BE2C (cell line): ENCODE data around the gene RGS19.

Experiments used
- DNase-seq: peaks from one replicate; pipeline ENCODE4 v3.0.0-alpha.2; 2020
- H3K27me3 ChIP-seq: fragments of 250-450 bp; sonication (Bioruptor Pico); 2 replicates; pipeline ENCODE4 v1.5.1; 2020; ENCODE audit warnings: mild to moderate bottlenecking
- H3K36me3 ChIP-seq: fragments of 250-450 bp; sonication (Bioruptor Pico); 2 replicates; pipeline ENCODE4 v1.5.1; 2020; ENCODE audit warnings: mild to moderate bottlenecking
- H3K4me1 ChIP-seq: fragments of 250-450 bp; sonication (Bioruptor Pico); 2 replicates; pipeline ENCODE4 v1.5.1; 2020
- H3K4me3 ChIP-seq: 2 replicates; pipeline ENCODE4 v1.5.1; 2011; ENCODE audit warnings: low read depth, low read length
- H3K9me3 ChIP-seq: fragments of 250-450 bp; sonication (Bioruptor Pico); 2 replicates; pipeline ENCODE4 v1.5.1; 2020
- TF ChIP-seq, protein P1 (sequence below): IDR thresholded peaks from 2 replicates; pipeline ENCODE4 v1.5.1; 2012; ENCODE audit warnings: mild to moderate bottlenecking, low read depth, low read length

RGS19 gene

GRCh38 chr20:64104667-64105451 lies 25.5 kb upstream of the RGS19 start:
- Histone ChIP-seq H3K36me3 (no peaks in the 10 kb centered on the region; the same call in 1 of the 2 replicates), H3K27me3 (no peaks in the 10 kb centered on the region), H3K4me1 (peaks cover 18% of the 10 kb centered on the region), H3K9me3 (no peaks in the 10 kb centered on the region), H3K4me3 (no peak overlapping the region)
- DNase-seq, result peak; percentile 7
- TF ChIP-seq, protein P1, sequence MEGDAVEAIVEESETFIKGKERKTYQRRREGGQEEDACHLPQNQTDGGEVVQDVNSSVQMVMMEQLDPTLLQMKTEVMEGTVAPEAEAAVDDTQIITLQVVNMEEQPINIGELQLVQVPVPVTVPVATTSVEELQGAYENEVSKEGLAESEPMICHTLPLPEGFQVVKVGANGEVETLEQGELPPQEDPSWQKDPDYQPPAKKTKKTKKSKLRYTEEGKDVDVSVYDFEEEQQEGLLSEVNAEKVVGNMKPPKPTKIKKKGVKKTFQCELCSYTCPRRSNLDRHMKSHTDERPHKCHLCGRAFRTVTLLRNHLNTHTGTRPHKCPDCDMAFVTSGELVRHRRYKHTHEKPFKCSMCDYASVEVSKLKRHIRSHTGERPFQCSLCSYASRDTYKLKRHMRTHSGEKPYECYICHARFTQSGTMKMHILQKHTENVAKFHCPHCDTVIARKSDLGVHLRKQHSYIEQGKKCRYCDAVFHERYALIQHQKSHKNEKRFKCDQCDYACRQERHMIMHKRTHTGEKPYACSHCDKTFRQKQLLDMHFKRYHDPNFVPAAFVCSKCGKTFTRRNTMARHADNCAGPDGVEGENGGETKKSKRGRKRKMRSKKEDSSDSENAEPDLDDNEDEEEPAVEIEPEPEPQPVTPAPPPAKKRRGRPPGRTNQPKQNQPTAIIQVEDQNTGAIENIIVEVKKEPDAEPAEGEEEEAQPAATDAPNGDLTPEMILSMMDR, result no peak

DNA sequence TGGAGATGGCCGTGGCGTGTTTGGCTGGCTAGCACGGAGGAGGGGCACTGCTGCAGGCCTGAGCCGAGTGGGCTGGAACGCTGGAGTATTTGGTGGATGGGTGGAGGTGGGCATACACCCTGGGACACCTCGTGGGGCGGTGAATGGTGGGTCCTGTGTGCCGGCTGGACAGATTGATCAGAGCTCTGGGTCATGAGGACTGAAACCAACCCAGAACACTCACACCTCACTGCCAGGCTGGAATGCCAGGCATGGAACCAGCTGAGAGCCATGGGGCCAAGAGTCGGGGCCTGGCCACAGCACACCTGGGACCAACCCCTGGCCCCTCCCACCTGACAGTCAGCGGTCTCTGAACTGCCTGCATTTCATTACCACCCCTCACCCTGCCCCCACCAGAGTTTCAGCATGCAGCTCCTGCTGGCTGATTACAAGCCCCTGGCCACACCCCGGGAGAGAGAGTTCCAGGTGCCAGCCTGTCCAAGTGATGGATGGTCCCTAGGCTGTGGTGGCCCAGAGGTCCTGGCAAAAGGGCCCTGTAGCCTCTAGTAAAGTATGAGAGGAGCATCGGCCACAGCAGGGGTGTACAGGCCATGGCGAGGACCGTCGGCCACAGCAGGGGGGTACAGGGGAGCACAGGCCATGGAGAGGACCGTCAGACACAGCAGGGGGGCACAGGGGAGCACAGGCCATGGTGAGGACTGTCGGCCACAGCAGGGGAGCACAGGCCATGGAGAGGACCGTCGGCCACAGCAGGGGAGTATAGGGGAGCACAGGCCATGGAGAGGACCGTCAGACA lies 24.8 kb upstream of the RGS19 start:
- DNase-seq, result peak; percentile 13
- Histone ChIP-seq H3K4me3 (no peak overlapping the region), H3K4me1 (peaks cover 15% of the 10 kb centered on the region), H3K36me3 (peaks cover 3% of the 10 kb centered on the region; the same call in 1 of the 2 replicates), H3K27me3 (no peaks in the 10 kb centered on the region), H3K9me3 (no peaks in the 10 kb centered on the region)
- TF ChIP-seq, protein P1, result no peak

DNA sequence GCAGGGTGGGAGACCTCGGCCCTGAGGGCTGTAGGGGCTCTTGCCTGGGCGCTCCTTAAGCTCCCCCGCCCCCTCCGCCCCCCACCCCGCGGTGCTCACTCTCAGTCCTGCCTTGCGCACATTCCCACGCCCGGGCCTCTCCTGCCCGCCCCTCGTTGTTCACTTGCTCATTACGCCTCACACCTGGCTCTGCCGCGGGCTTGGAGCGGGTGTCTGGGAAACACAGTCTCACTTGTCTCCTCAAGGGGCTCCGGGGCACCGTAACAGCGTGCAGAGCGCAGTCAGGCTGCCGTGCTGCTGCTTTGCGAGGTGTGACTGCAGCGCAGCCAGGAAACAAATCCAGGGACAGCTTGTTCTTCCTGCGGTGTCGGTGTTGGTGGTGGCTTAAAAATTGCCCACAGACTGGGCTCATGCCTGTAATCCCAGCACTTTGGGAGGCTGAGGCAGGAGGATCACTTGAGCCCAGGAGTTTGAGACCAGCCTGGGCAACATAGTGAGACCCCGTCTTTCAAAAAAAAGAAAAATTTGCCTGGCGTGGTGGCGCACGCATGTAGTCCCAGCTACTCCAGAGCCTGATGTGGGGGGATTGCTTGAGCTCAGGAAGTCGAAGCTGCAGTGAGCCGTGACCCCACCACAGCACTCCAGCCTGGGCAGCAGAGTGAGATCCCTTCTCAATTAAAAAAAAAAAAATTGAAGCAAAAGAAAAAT lies 23.5 kb upstream of the RGS19 start:
- H3K9me3 ChIP-seq, result no peaks in the 10 kb centered on the region
- peaks cover 13% of the 10 kb centered on the region for H3K4me1 ChIP-seq
- peaks cover 7% of the 10 kb centered on the region; the same call in 1 of the 2 replicates for H3K36me3 ChIP-seq
- DNase-seq, result peak; percentile 57
- TF ChIP-seq, protein P1, result no peak
- peak overlapping the region; percentile 77 for H3K4me3 ChIP-seq
- no peaks in the 10 kb centered on the region for H3K27me3 ChIP-seq

DNA sequence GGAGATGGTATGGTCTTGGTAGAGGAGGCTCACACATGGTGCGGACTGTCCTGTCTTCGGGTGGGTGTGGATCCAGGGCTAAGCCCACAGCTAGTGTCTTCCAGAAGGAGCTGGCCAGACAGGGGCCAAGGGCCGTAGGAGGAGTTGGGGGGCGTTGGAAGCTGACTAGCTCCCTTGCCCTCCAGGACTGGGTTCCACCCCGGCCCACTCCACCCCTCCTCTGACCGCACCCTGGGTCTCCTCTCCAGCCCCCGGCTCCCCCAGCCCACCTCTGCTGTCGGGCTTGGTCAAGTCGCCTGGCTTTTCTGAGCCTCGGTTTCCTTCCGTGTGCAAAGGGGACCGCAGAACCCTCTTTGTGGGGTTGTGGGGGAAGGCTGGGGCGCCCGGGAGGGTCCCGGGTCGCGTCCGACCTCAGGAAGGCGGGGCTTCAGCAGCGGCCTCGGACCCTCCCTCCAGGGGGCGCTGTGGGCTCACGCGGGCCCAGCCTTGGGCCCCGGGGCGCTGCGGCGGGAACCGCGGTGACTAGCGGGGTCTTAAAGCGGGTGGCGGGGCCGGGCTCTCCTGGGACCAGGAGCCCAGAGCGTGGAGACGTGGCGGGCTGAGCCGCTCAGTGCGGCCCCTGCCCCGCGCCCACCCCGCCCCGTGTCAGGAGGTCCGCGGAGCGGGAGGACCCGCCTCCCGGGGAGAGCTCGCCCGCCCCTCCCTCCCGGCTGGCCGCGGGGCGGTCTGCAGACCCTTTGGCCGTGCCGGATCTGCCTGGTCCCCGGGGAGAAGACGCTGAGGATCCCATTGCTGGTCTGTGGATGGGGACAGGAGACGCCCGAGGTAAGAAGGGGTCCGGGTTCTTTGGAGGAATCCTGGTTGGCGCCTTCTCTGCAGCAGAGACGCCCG lies 22.7 kb upstream of the RGS19 start:
- Histone ChIP-seq H3K4me1 (peaks cover 5% of the 10 kb centered on the region), H3K27me3 (no peaks in the 10 kb centered on the region), H3K9me3 (no peaks in the 10 kb centered on the region), H3K36me3 (0 out of 2 replicates have a peak, but pooled peaks cover 7% of the 10 kb centered on the region), H3K4me3 (peak overlapping the region; percentile 77)
- TF ChIP-seq, protein P1, result peak; percentile 82
- DNase-seq, result peak; percentile 90

DNA sequence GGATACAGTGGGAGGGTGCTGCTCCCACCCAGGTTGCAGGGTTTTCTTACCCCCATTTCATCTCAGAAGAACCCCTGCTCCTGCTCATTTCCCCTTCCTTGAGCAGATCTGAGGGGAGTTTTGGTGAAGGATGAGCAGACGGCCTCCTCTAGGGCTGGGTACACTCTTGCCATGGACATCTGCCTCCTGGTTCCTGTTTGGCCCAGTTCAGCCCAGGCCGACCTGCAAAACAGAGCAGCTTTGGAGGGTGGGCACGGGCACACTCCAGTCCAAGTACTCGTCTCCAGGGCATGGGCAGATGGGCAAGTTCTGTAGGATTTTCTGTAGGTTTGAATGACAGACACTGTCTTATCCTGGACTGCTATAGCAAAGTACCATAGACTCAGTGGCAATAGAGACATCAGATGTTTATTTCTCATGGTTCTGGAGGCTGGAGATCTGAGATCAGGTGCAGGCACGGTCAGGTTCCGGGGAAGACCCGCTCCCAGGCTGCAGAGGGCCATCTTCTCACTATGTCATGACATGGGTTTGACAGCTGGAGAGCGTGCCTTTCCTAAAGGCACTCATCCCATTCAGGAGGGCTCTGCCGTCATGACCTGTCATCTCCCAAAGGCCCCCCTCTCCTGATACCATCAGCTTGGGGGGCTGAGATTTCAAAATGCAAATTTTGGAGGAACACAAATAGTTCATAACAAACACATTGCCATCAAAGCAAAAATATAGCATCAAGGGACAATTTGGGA lies 21.8 kb upstream of the RGS19 start:
- DNase-seq, result no peak
- H3K27me3 ChIP-seq, result no peaks in the 10 kb centered on the region
- no peak overlapping the region for H3K4me3 ChIP-seq
- H3K36me3 ChIP-seq, result 0 out of 2 replicates have a peak, but pooled peaks cover 7% of the 10 kb centered on the region
- no peaks in the 10 kb centered on the region for H3K9me3 ChIP-seq
- TF ChIP-seq, protein P1, result no peak
- H3K4me1 ChIP-seq, result peaks cover 5% of the 10 kb centered on the region
